ENCODE measurements around the gene POC5.
"Not testable (repeated sequence)": the region's sequence is repeated elsewhere in the genome, so short reads cannot be mapped to it uniquely, and the experiment has no call there.

POC5 gene

DNA sequence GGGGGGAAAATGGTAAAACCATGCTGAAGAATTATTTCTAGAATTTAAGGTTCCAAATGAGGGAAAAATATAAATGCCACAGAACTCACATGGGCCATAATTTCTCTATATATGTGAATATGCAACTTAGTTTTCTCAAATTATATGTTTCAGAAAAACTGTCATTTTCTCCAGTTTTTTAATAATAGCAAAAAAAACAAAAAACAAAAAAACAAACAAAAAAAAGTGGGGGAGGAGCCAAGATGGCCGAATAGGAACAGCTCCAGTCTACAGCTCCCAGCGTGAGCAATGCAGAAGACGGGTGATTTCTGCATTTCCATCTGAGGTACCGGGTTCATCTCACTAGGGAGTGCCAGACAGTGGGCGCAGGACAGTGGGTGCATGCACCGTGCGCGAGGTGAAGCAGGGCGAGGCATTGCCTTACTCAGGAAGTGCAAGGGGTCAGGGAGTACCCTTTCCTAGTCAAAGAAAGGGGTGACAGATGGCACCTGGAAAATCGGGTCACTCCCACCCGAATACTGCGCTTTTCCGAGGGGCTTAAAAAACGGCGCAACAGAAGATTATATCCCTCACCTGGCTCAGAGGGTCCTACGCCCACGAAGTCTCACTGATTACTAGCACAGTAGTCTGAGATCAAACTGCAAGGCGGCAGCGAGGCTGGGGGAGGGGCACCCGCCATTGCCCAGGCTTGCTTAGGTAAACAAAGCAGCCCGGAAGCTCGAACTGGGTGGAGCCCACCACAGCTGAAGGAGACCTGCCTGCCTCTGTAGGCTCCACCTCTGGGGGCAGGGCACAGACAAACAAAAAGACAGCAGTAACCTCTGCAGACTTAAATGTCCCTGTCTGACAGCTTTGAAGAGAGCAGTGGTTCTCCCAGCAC, 21.5 kb downstream of the POC5 start:
- not testable (repeated sequence) for H3K36me3 ChIP-seq (ENCODE audit: control insufficient read depth, insufficient read depth, low read length); H3K18ac ChIP-seq (ENCODE audit: low read length); H2BK5ac ChIP-seq (ENCODE audit: low read length); H4K8ac ChIP-seq (ENCODE audit: low read depth, low read length); H3K27me3 ChIP-seq (ENCODE audit: insufficient read depth, low read length, poor library complexity); H3K27ac ChIP-seq (ENCODE audit: low read depth, low read length); H2BK120ac ChIP-seq (ENCODE audit: low read depth, low read length); H2BK15ac ChIP-seq (replicated peaks; ENCODE audit: low read depth); H3K4me1 ChIP-seq (ENCODE audit: control insufficient read depth, low read depth, low read length); H3K23ac ChIP-seq (ENCODE audit: low read length); H3K4me3 ChIP-seq (ENCODE audit: low read length); H3K79me1 ChIP-seq (ENCODE audit: low read length); DNase-seq; H3K56ac ChIP-seq (ENCODE audit: low read length); H3K9ac ChIP-seq (ENCODE audit: low read length); H3K4me2 ChIP-seq (ENCODE audit: low read length); H3K79me2 ChIP-seq (ENCODE audit: control insufficient read depth, insufficient read depth, low read length); H4K5ac ChIP-seq (ENCODE audit: low read length); H2AK5ac ChIP-seq (ENCODE audit: low read length); H3K4ac ChIP-seq (ENCODE audit: low read depth, low read length)
- WGBS (ENCODE audit: extremely low coverage, insufficient coverage, low lambda C conversion rate): no CpG with 5 or more reads among the region's 22 CpGs

DNA sequence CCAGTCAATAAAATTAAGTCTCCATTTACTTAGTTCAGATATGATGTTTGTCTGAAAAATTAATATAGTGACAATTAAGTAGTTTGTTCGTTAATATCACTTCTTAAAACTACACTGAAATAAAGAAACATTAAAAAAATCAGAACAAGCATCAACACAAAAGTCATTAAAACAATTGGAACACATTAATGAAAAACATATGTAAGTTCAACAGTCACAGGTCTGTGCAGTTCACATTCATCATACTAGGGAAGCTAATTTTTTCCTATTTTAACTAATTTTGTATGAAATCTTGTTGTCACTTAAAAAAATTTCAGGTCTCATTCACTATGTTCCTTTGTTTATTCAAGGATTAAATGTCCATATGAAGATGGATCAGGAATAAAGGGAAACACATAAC, 22.5 kb downstream of the POC5 start:
- Histone ChIP-seq H3K4me1 (ENCODE audit: control insufficient read depth, low read depth, low read length) (no peaks in the 10 kb centered on the region), H3K36me3 (ENCODE audit: control insufficient read depth, insufficient read depth, low read length) (peaks cover 1% of the 10 kb centered on the region), H4K8ac (ENCODE audit: low read depth, low read length) (no peak overlapping the region), H3K27ac (ENCODE audit: low read depth, low read length) (no peak overlapping the region), H2BK15ac (replicated peaks; ENCODE audit: low read depth) (no peak overlapping the region), H3K4me2 (ENCODE audit: low read length) (no peak overlapping the region), H4K5ac (ENCODE audit: low read length) (no peak overlapping the region), H2AK5ac (ENCODE audit: low read length) (no peak overlapping the region), H3K27me3 (ENCODE audit: insufficient read depth, low read length, poor library complexity) (no peaks in the 10 kb centered on the region), H2BK120ac (ENCODE audit: low read depth, low read length) (no peak overlapping the region), H3K23ac (ENCODE audit: low read length) (no peak overlapping the region), H3K79me2 (ENCODE audit: control insufficient read depth, insufficient read depth, low read length) (no peaks in the 10 kb centered on the region), H3K4me3 (ENCODE audit: low read length) (no peak overlapping the region), H3K4ac (ENCODE audit: low read depth, low read length) (no peak overlapping the region), H3K18ac (ENCODE audit: low read length) (no peak overlapping the region), H2BK5ac (ENCODE audit: low read length) (no peak overlapping the region), H3K9ac (ENCODE audit: low read length) (no peak overlapping the region), H3K79me1 (ENCODE audit: low read length) (no peaks in the 10 kb centered on the region), H3K56ac (ENCODE audit: low read length) (no peak overlapping the region)
- DNase-seq: no peak
- no CpG with 5 or more reads among the region's 1 CpG for WGBS (ENCODE audit: extremely low coverage, insufficient coverage, low lambda C conversion rate)

- Histone ChIP-seq H3K27me3 (ENCODE audit: insufficient read depth, low read length, poor library complexity) (no peaks in the 10 kb centered on the region), H3K9ac (ENCODE audit: low read length) (no peak overlapping the region), H2BK15ac (replicated peaks; ENCODE audit: low read depth) (no peak overlapping the region), H3K27ac (ENCODE audit: low read depth, low read length) (no peak overlapping the region), H3K4me2 (ENCODE audit: low read length) (no peak overlapping the region), H3K56ac (ENCODE audit: low read length) (no peak overlapping the region), H3K23ac (ENCODE audit: low read length) (no peak overlapping the region), H3K4ac (ENCODE audit: low read depth, low read length) (no peak overlapping the region), H2BK120ac (ENCODE audit: low read depth, low read length) (no peak overlapping the region), H3K79me2 (ENCODE audit: control insufficient read depth, insufficient read depth, low read length) (no peaks in the 10 kb centered on the region), H4K5ac (ENCODE audit: low read length) (no peak overlapping the region), H3K18ac (ENCODE audit: low read length) (no peak overlapping the region), H2AK5ac (ENCODE audit: low read length) (no peak overlapping the region), H2BK5ac (ENCODE audit: low read length) (no peak overlapping the region), H3K4me1 (ENCODE audit: control insufficient read depth, low read depth, low read length) (no peaks in the 10 kb centered on the region), H3K79me1 (ENCODE audit: low read length) (no peaks in the 10 kb centered on the region), H4K8ac (ENCODE audit: low read depth, low read length) (no peak overlapping the region), H3K4me3 (ENCODE audit: low read length) (no peak overlapping the region), H3K36me3 (ENCODE audit: control insufficient read depth, insufficient read depth, low read length) (peaks cover 1% of the 10 kb centered on the region)
- no CpG with 5 or more reads among the region's 1 CpG for WGBS (ENCODE audit: extremely low coverage, insufficient coverage, low lambda C conversion rate)
- DNase-seq: no peak
Observed at GRCh38 chr5:75690669-75691068, 26.6 kb downstream of the POC5 start.

DNA sequence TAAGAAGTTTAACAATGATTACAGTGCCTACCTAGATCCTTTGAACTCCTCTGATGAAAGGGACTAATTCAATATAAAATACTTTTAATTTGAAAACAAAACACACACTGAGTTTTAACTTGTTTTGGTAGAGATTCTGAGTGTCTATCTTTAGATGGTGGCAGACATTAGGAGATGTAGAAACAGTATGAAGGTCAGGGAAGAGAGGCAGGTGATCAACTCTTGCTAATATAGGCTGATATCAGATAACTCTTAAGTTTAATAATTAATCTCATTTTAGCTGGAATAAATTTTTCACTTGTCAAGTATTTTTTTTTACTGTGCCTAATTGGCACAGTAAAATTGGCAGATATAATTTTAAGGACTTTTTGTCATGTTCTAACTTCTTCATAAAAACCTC, 30.8 kb downstream of the POC5 start:
- no peak overlapping the region for H3K56ac ChIP-seq (ENCODE audit: low read length)
- H4K5ac ChIP-seq (ENCODE audit: low read length): no peak overlapping the region
- no peaks in the 10 kb centered on the region for H3K36me3 ChIP-seq (ENCODE audit: control insufficient read depth, insufficient read depth, low read length)
- H3K27ac ChIP-seq (ENCODE audit: low read depth, low read length): no peak overlapping the region
- no peak for DNase-seq
- H2BK5ac ChIP-seq (ENCODE audit: low read length): no peak overlapping the region
- no peaks in the 10 kb centered on the region for H3K4me1 ChIP-seq (ENCODE audit: control insufficient read depth, low read depth, low read length)
- H3K18ac ChIP-seq (ENCODE audit: low read length): no peak overlapping the region
- H2BK15ac ChIP-seq (replicated peaks; ENCODE audit: low read depth): no peak overlapping the region
- H4K8ac ChIP-seq (ENCODE audit: low read depth, low read length): no peak overlapping the region
- no peak overlapping the region for H3K9ac ChIP-seq (ENCODE audit: low read length)
- no peak overlapping the region for H2AK5ac ChIP-seq (ENCODE audit: low read length)
- H3K4me3 ChIP-seq (ENCODE audit: low read length): no peak overlapping the region
- no peak overlapping the region for H2BK120ac ChIP-seq (ENCODE audit: low read depth, low read length)
- H3K79me1 ChIP-seq (ENCODE audit: low read length): no peaks in the 10 kb centered on the region
- no peaks in the 10 kb centered on the region for H3K27me3 ChIP-seq (ENCODE audit: insufficient read depth, low read length, poor library complexity)
- no peak overlapping the region for H3K23ac ChIP-seq (ENCODE audit: low read length)
- H3K4me2 ChIP-seq (ENCODE audit: low read length): no peak overlapping the region
- H3K4ac ChIP-seq (ENCODE audit: low read depth, low read length): no peak overlapping the region
- H3K79me2 ChIP-seq (ENCODE audit: control insufficient read depth, insufficient read depth, low read length): no peaks in the 10 kb centered on the region

GRCh38 chr5:75685141-75685540, 32.1 kb downstream of the POC5 start:
- H3K56ac ChIP-seq (ENCODE audit: low read length): no peak overlapping the region
- no peak overlapping the region for H4K8ac ChIP-seq (ENCODE audit: low read depth, low read length)
- H3K9ac ChIP-seq (ENCODE audit: low read length): no peak overlapping the region
- H3K4me2 ChIP-seq (ENCODE audit: low read length): no peak overlapping the region
- H3K79me1 ChIP-seq (ENCODE audit: low read length): no peaks in the 10 kb centered on the region
- H2BK15ac ChIP-seq (replicated peaks; ENCODE audit: low read depth): no peak overlapping the region
- H3K27me3 ChIP-seq (ENCODE audit: insufficient read depth, low read length, poor library complexity): no peaks in the 10 kb centered on the region
- no peaks in the 10 kb centered on the region for H3K4me1 ChIP-seq (ENCODE audit: control insufficient read depth, low read depth, low read length)
- no peak overlapping the region for H2AK5ac ChIP-seq (ENCODE audit: low read length)
- H3K18ac ChIP-seq (ENCODE audit: low read length): no peak overlapping the region
- H3K27ac ChIP-seq (ENCODE audit: low read depth, low read length): no peak overlapping the region
- H3K4ac ChIP-seq (ENCODE audit: low read depth, low read length): no peak overlapping the region
- no CpG with 5 or more reads among the region's 11 CpGs for WGBS (ENCODE audit: extremely low coverage, insufficient coverage, low lambda C conversion rate)
- H2BK120ac ChIP-seq (ENCODE audit: low read depth, low read length): no peak overlapping the region
- DNase-seq: no peak
- no peak overlapping the region for H3K4me3 ChIP-seq (ENCODE audit: low read length)
- no peak overlapping the region for H3K23ac ChIP-seq (ENCODE audit: low read length)
- no peak overlapping the region for H2BK5ac ChIP-seq (ENCODE audit: low read length)
- no peak overlapping the region for H4K5ac ChIP-seq (ENCODE audit: low read length)
- H3K79me2 ChIP-seq (ENCODE audit: control insufficient read depth, insufficient read depth, low read length): no peaks in the 10 kb centered on the region
- no peaks in the 10 kb centered on the region for H3K36me3 ChIP-seq (ENCODE audit: control insufficient read depth, insufficient read depth, low read length)
